K562 (cell line): ENCODE data around the gene UNC5C. TPM values are rescaled to one million over a fixed set of nuclear protein-coding genes. Genes with fewer than 3 reads are reported as not detected.

Experiments
- ATAC-seq: fragments of 200-7000 bp; cut with Tn5 transposase; 3 replicates; pipeline ENCODE4 v1.9.1; 2020; ENCODE audit warnings: moderate library complexity
- BruUV-seq: library from RNA; stranded (reverse); fragments of 400-500 nt; replicated peaks from 2 replicates; lab custom pipeline; 2021; lab: Mats Ljungman, UMichigan
- CTCF ChIA-PET: fragments of 300-600 bp; formaldehyde crosslinking; extraction: SDS; loops from one replicate; lab custom pipeline; 2021; ENCODE audit warnings: low intra/inter-chr PET ratio; lab: Yijun Ruan, JAX
- POLR2A ChIA-PET: fragments of 300-600, 350-650 bp; sonication (Branson Sonifier 250); formaldehyde crosslinking; extraction: SDS; loops from one replicate; lab custom pipeline; 2021; ENCODE audit warnings: antibody characterized with exemption, inconsistent platforms; lab: Yijun Ruan, JAX
- DNase-seq, 4 experiments: peaks; one replicate each; pipeline versions ENCODE4 v3.0.0 to v3.0.0-alpha.2; 2011 to 2018; ENCODE audit warnings: low spot score in 3 of 4, mixed read lengths in 3 of 4; ENCODE audit errors: extremely low read depth in 1 of 4
- FAIRE-seq: peaks from 2 replicates; lab custom pipeline; 2011; peaks lifted over from hg19 to GRCh38; lab: Jason Lieb, UNC
- H2AFZ ChIP-seq: 2 replicates; pipeline ENCODE4 v1.6.0; 2011; ENCODE audit warnings: low read depth, low read length, control low read depth, inconsistent platforms
- H3K27ac ChIP-seq: fragments of 200-600 bp; 3 replicates; pipeline ENCODE4 v1.8.0; 2011; ENCODE audit warnings: low read depth, mild to moderate bottlenecking, control low read depth, inconsistent platforms, low read length, moderate library complexity, mixed read lengths; ENCODE audit errors: extremely low read depth
- H3K27me3 ChIP-seq, 2 experiments: fragments of 300-600 bp in 1 of 2; 2 replicates in 1 of 2; 3 replicates in 1 of 2; pipeline versions ENCODE4 v1.6.0 to v1.8.0; 2011; ENCODE audit warnings: inconsistent platforms in 2 of 2, low read length in 2 of 2, mild to moderate bottlenecking in 1 of 2, mixed read lengths in 1 of 2, moderate library complexity in 1 of 2; ENCODE audit not compliant: control insufficient read depth in 2 of 2, insufficient read depth in 2 of 2
- H3K36me3 ChIP-seq: fragments of 300-600 bp; 3 replicates; pipeline ENCODE4 v1.8.0; 2011; ENCODE audit warnings: mild to moderate bottlenecking, low read length, inconsistent platforms; ENCODE audit not compliant: control insufficient read depth, insufficient read depth
- H3K4me1 ChIP-seq, 2 experiments: fragments of 200-600 bp in 1 of 2; replicated peaks in 1 of 2; 2 replicates in 1 of 2; 3 replicates in 1 of 2; pipeline versions ENCODE4 v1.5.1 to v1.8.0; 2011; ENCODE audit warnings: inconsistent platforms in 2 of 2, low read length in 2 of 2, mild to moderate bottlenecking in 1 of 2, mixed read lengths in 1 of 2, moderate library complexity in 1 of 2; ENCODE audit not compliant: control insufficient read depth in 2 of 2, insufficient read depth in 2 of 2
- H3K4me2 ChIP-seq: 2 replicates; pipeline ENCODE4 v1.6.1; 2011; ENCODE audit warnings: low read length, control low read depth, inconsistent platforms, mixed read lengths; ENCODE audit not compliant: insufficient read depth
- H3K4me3 ChIP-seq: fragments of 200-600 bp; sonication (generic), shearing (Covaris generic); 2 replicates; pipeline ENCODE4 v1.5.1; 2016; ENCODE audit warnings: control low read depth, inconsistent platforms
- H3K79me2 ChIP-seq: fragments of 200-600 bp; 3 replicates; pipeline ENCODE4 v1.8.0; 2011; ENCODE audit warnings: low read length, inconsistent platforms; ENCODE audit not compliant: control insufficient read depth, insufficient read depth
- H3K9ac ChIP-seq, 2 experiments: 2 replicates each; pipeline versions ENCODE4 v1.6.0 to v1.6.1; 2011; ENCODE audit warnings: low read depth in 2 of 2, low read length in 2 of 2, control low read depth in 1 of 2, inconsistent platforms in 1 of 2, mild to moderate bottlenecking in 1 of 2, mixed read lengths in 1 of 2; ENCODE audit not compliant: insufficient read depth in 1 of 2
- H3K9me1 ChIP-seq: one replicate; pipeline ENCODE4 v1.6.0; 2011; ENCODE audit warnings: inconsistent platforms, mild to moderate bottlenecking, low read length, moderate library complexity; ENCODE audit not compliant: control insufficient read depth, insufficient read depth
- H3K9me3 ChIP-seq: replicated peaks from 2 replicates; pipeline ENCODE4 v1.5.1; 2011; ENCODE audit warnings: low read depth, low read length, inconsistent platforms; ENCODE audit not compliant: control insufficient read depth, insufficient read depth
- H4K20me1 ChIP-seq: replicated peaks from 2 replicates; pipeline ENCODE4 v1.6.1; 2011; ENCODE audit warnings: low read length, inconsistent platforms, mixed read lengths; ENCODE audit not compliant: control insufficient read depth, insufficient read depth
- ATF7 ChIP-seq: fragments of 450-650 bp; IDR thresholded peaks from 2 replicates; pipeline ENCODE4 v1.7.1; 2014; ENCODE audit warnings: mild to moderate bottlenecking, moderate library complexity
- CTBP1 ChIP-seq: fragments of 450-650 bp; IDR thresholded peaks from 2 replicates; pipeline ENCODE4 v1.6.1; 2016; ENCODE audit warnings: borderline replicate concordance
- HDAC2 ChIP-seq: fragments of 450-650 bp; IDR thresholded peaks from 2 replicates; pipeline ENCODE4 v1.6.1; 2016; ENCODE audit warnings: mild to moderate bottlenecking
- HNRNPUL1 ChIP-seq: fragments of 200-400 bp; formaldehyde crosslinking; IDR thresholded peaks from 2 replicates; pipeline ENCODE4 v1.6.1; 2017; ENCODE audit warnings: low read length
- KLF16 ChIP-seq: IDR thresholded peaks from 2 replicates; pipeline ENCODE4 v1.6.1; 2016; ENCODE audit warnings: antibody characterized with exemption
- MXI1 ChIP-seq: IDR thresholded peaks from 2 replicates; pipeline ENCODE4 v1.6.1; 2011; ENCODE audit warnings: low read depth, mild to moderate bottlenecking, improper control_type of control experiment, low read length
- NBN ChIP-seq: fragments of 450-650 bp; IDR thresholded peaks from 2 replicates; pipeline ENCODE4 v1.6.1; 2016; ENCODE audit warnings: low read depth, mild to moderate bottlenecking
- PTTG1 ChIP-seq: fragments of 450-650 bp; IDR thresholded peaks from 2 replicates; pipeline ENCODE4 v1.6.1; 2016; ENCODE audit warnings: low read depth, mild to moderate bottlenecking, missing genetic modification characterization, missing compliant biosample characterization
- SIX5 ChIP-seq, 2 experiments: IDR thresholded peaks; 2 replicates each; pipeline ENCODE4 v1.6.1; 2011; ENCODE audit warnings: low read length in 2 of 2, borderline replicate concordance in 1 of 2, low read depth in 1 of 2, mild to moderate bottlenecking in 1 of 2, moderate library complexity in 1 of 2; ENCODE audit not compliant: insufficient read depth in 1 of 2
- SRF ChIP-seq, 2 experiments: fragments of 250-450, 450-650 bp in 1 of 2; sonication (Bioruptor Pico) in 1 of 2; sonication (generic) in 1 of 2; formaldehyde crosslinking; IDR thresholded peaks; 2 replicates each; pipeline versions ENCODE4 v1.5.0 to v1.5.1; 2020 to 2022; ENCODE audit warnings: mild to moderate bottlenecking in 1 of 2, missing genetic modification reagents in 1 of 2
- SUPT5H ChIP-seq: fragments of 450-650 bp; IDR thresholded peaks from 2 replicates; pipeline ENCODE4 v1.6.1; 2016
- ZNF175 ChIP-seq: fragments of 200-800 bp; sonication (Bioruptor generic); IDR thresholded peaks from 2 replicates; pipeline ENCODE4 v1.6.1; 2016; ENCODE audit warnings: low read depth, mild to moderate bottlenecking, missing genetic modification characterization, missing compliant biosample characterization
- ZNF41 ChIP-seq: fragments of 250-450 bp; sonication (Bioruptor Pico); conservative IDR thresholded peaks from 2 replicates; pipeline ENCODE4 v1.4.0; 2020; ENCODE audit warnings: mild to moderate bottlenecking
- ZNF76 ChIP-seq: fragments of 250-450 bp; sonication (Bioruptor Pico); IDR thresholded peaks from 2 replicates; pipeline ENCODE4 v1.4.0; 2020; ENCODE audit warnings: mild to moderate bottlenecking, moderate library complexity, borderline replicate concordance
- ZNF830 ChIP-seq: fragments of 250-450 bp; sonication (Bioruptor Pico); IDR thresholded peaks from 2 replicates; pipeline ENCODE4 v1.5.0; 2021; ENCODE audit warnings: mild to moderate bottlenecking
- WGBS: fragments of 100-300 bp; shearing (Covaris generic); methylation state at CpG from one replicate; pipeline ENCODE4 v1.1.6; 2016; ENCODE audit warnings: low coverage, mixed read lengths; ENCODE audit not compliant: insufficient coverage; ENCODE audit errors: missing lambda C conversion rate; 5-methylcytosine and 5-hydroxymethylcytosine counted together
- in situ Hi-C: fragments of 300-500 bp; cut with MboI; formaldehyde crosslinking; loops from 4 replicates; pipeline ENCODE4 v1.15.0; 2018; ENCODE audit warnings: inconsistent platforms, mixed read lengths
- intact Hi-C: fragments of 100-400 bp; cut with micrococcal nuclease; formaldehyde crosslinking; loops from 2 replicates; pipeline ENCODE4 v1.14.2; 2022
- polyA plus RNA-seq, 8 experiments: library from polyadenylated mRNA; depleted of rRNA in 4 of 8; stranded (reverse) in 5 of 8; unstranded in 3 of 8; fragments of >200 nt; fragmentation: Nextera tagmentation in 2 of 8; fragmentation: Illumina TruSeq in 1 of 8; extraction: Ambion mirVana in 2 of 8; extraction: Trizol in 1 of 8; gene quantifications; 2 replicates each; pipeline versions ENCODE4 v1.2.1 to v1.2.3, GENCODE V29; 2011 to 2014; ENCODE audit warnings: inconsistent platforms in 1 of 8, missing spikeins in 1 of 8
- total RNA-seq, 7 experiments: library from RNA; depleted of rRNA in 6 of 7; stranded (reverse); fragments of >200 nt in 6 of 7; fragmentation: Illumina TruSeq in 2 of 7; extraction: Trizol in 2 of 7; gene quantifications; 2 replicates each; pipeline versions ENCODE4 v1.2.1 to v1.2.3, GENCODE V29; 2011 to 2021; ENCODE audit warnings: low replicate concordance in 1 of 7
- TF ChIP-seq, protein P1 (sequence below), 2 experiments: fragments of 450-650 bp; IDR thresholded peaks; 2 replicates each; pipeline ENCODE4 v1.6.1; 2016

The UNC5C gene
- total and polyA plus RNA-seq, 9 of the 15 experiments (the other 6 are each of a cell fraction or from before 2014, with no cell fraction given) = under 0.01 to 0.10 (median 0.03) TPM; not detected in 1

DNA sequence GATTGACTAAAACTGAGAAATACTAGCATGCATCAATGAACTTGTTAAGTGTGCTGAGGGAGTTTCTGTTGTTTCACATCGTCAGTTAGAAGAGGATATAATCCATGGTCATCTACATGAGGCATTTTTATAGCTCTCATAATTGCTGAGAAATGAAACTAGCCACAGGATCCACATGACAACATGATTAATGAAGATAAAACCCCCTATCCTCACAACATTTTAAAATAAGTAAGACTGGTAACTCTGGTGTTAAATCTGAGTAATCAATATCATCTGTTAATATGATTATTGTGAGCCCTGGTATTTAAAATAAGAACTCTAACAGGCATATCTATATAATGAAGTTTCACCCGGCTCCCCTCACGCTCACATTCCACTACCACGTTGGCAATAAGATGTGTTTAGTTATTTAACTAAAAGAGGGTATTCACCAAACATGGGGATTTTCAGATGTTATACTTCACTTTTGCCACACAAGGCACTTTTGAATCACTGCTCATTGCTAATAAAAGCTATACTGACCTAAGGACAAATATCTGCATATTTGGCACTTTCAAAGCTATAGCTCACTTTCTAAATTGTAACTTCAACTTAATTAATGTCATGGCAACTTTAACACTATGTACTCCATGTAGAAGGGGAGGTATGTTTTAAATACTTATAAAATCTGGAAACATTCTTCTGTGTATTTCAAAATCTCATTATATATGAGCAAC is 6.7 kb downstream of the UNC5C start:
- Histone ChIP-seq H3K27me3 (peaks cover 0 to under 1% of the 10 kb centered on the region in 2 experiments; a peak in 2 of 5 replicates), H3K36me3 (no peaks in the 10 kb centered on the region), H3K9ac (no peak overlapping the region), H3K27ac (no peak overlapping the region), H2AFZ (no peak overlapping the region), H3K4me1 (no peaks in the 10 kb centered on the region), H3K9me3 (no peaks in the 10 kb centered on the region), H3K4me3 (no peak overlapping the region), H4K20me1 (no peaks in the 10 kb centered on the region), H3K79me2 (no peaks in the 10 kb centered on the region), H3K4me2 (no peak overlapping the region), H3K9me1 (no peaks in the 10 kb centered on the region)
- ChIA-PET CTCF (no interaction called here), POLR2A (no interaction called here)
- FAIRE-seq (no peak), ATAC-seq (no peak), DNase-seq (no peak)
- in situ Hi-C loops = no loop called here
- TF ChIP-seq HDAC2 = no peak
- TF ChIP-seq SUPT5H = no peak
- no peak for TF ChIP-seq SIX5 (IDR thresholded peaks at IDR 0.05; ENCODE audit: borderline replicate concordance in 1 of 2, insufficient read depth in 1 of 2, low read depth in 1 of 2, low read length in 2 of 2)
- no peak for TF ChIP-seq ATF7
- no peak for TF ChIP-seq NBN
- TF ChIP-seq SRF (CRISPR knock-in tag; IDR thresholded peaks at IDR 0.05) = no peak
- TF ChIP-seq, protein P1, sequence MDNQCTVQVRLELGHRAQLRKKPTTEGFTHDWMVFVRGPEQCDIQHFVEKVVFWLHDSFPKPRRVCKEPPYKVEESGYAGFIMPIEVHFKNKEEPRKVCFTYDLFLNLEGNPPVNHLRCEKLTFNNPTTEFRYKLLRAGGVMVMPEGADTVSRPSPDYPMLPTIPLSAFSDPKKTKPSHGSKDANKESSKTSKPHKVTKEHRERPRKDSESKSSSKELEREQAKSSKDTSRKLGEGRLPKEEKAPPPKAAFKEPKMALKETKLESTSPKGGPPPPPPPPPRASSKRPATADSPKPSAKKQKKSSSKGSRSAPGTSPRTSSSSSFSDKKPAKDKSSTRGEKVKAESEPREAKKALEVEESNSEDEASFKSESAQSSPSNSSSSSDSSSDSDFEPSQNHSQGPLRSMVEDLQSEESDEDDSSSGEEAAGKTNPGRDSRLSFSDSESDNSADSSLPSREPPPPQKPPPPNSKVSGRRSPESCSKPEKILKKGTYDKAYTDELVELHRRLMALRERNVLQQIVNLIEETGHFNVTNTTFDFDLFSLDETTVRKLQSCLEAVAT (IDR thresholded peaks at IDR 0.05) = no peak
- no peak for TF ChIP-seq ZNF41 (CRISPR knock-in tag)
- no peak for TF ChIP-seq HNRNPUL1
- no peak for TF ChIP-seq MXI1
- no peak for TF ChIP-seq PTTG1 (tag)
- TF ChIP-seq ZNF76 (CRISPR knock-in tag) = no peak
- TF ChIP-seq ZNF830 (CRISPR knock-in tag) = no peak
- no peak for TF ChIP-seq ZNF175
- no peak for TF ChIP-seq CTBP1
- TF ChIP-seq KLF16 = no peak
- intact Hi-C loops = no loop called here
- WGBS = 0% methylated on average over 4 of the region's 4 CpGs
- BruUV-seq = no TSS peak
